ENCODE data around the gene WWOX. TPM values are rescaled to one million over a fixed set of nuclear protein-coding genes. Genes with fewer than 3 reads are reported as not detected.

The WWOX gene
- total and polyA plus RNA-seq, 2 donors (not counting 3 experiments of a cell fraction or from before 2014, with no cell fraction given) = 6.2 to 12.5 TPM

DNA sequence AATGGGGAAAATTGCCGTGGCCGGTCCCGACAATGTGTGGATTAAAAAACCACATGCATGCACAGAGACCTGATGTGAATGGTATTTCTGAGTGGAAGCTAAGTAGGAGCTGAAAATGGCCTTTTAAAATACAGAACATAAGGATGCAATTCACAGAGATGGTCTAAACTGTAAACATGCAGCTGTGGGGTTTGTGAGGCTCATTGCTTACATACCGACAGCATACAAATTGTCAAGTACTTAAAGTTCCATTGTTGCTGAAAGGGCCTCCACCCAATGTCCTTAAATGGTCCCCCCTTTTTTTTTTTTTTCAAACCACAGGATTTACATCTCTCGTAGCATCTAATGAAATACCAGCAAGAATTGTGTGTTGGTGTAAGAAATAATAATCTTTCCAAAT is 977.9 kb downstream of the WWOX start:
- no peaks in the 10 kb centered on the region for H3K27me3 ChIP-seq (ENCODE audit: control insufficient read depth in 2 of 2, insufficient read depth in 2 of 2, low read length in 2 of 2)
- DNase-seq (ENCODE audit: low read depth, low spot score) (no peak), FAIRE-seq (no peak)
- no peak overlapping the region for H3K9ac ChIP-seq (replicated peaks; ENCODE audit: extremely low read depth, insufficient read depth, low read length)
- BruUV-seq (replicated peaks) = no TSS peak
- no peak overlapping the region for H3K4me3 ChIP-seq (replicated peaks in 1 of 3; ENCODE audit: insufficient read depth in 1 of 3, low read depth in 1 of 3, low read length in 3 of 3)
- H3K9me3 ChIP-seq (replicated peaks; ENCODE audit: control insufficient read depth, insufficient read depth, low read length) = peaks cover 2% of the 10 kb centered on the region
- H3K4me2 ChIP-seq (ENCODE audit: insufficient read depth, low read length) = no peak overlapping the region
- no peaks in the 10 kb centered on the region for H3K79me2 ChIP-seq (ENCODE audit: control insufficient read depth, insufficient read depth, low read length)
- dilution Hi-C loops (cut with MboI; ENCODE audit: extremely low pct_ligation_motif_present, low sequenced_read_pairs) = no loop called here
- intact Hi-C loops (cut with micrococcal nuclease) = no loop called here
- H3K27ac ChIP-seq (ENCODE audit: insufficient read depth, low read depth, low read length) = no peak overlapping the region
- POLR2A ChIA-PET = no interaction called here
- H4K20me1 ChIP-seq (replicated peaks; ENCODE audit: control insufficient read depth, extremely low read depth, insufficient read depth, low read length) = no peaks in the 10 kb centered on the region
- TF ChIP-seq POLR2A (IDR thresholded peaks at IDR 0.05; ENCODE audit: low read depth, low read length) (no peak), MYC (IDR thresholded peaks at IDR 0.05; ENCODE audit: low read depth, low read length) (no peak), POLR2AphosphoS5 (IDR thresholded peaks at IDR 0.05; ENCODE audit: insufficient read depth, low read depth, low read length) (no peak), FOS (IDR thresholded peaks at IDR 0.05; ENCODE audit: borderline replicate concordance, insufficient read depth, low read length) (no peak), GATA2 (IDR thresholded peaks at IDR 0.05; ENCODE audit: insufficient read depth, insufficient read length, low read depth, low read length) (no peak), JUN (IDR thresholded peaks at IDR 0.05; ENCODE audit: borderline replicate concordance, insufficient read depth, insufficient read length, low read depth) (no peak)
- TF ChIP-seq, protein P1, sequence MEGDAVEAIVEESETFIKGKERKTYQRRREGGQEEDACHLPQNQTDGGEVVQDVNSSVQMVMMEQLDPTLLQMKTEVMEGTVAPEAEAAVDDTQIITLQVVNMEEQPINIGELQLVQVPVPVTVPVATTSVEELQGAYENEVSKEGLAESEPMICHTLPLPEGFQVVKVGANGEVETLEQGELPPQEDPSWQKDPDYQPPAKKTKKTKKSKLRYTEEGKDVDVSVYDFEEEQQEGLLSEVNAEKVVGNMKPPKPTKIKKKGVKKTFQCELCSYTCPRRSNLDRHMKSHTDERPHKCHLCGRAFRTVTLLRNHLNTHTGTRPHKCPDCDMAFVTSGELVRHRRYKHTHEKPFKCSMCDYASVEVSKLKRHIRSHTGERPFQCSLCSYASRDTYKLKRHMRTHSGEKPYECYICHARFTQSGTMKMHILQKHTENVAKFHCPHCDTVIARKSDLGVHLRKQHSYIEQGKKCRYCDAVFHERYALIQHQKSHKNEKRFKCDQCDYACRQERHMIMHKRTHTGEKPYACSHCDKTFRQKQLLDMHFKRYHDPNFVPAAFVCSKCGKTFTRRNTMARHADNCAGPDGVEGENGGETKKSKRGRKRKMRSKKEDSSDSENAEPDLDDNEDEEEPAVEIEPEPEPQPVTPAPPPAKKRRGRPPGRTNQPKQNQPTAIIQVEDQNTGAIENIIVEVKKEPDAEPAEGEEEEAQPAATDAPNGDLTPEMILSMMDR (IDR thresholded peaks at IDR 0.05; ENCODE audit: extremely low read depth in 1 of 2, insufficient read depth in 1 of 2, low read depth in 1 of 2, low read length in 2 of 2) = no peak
- no peak overlapping the region for H2AFZ ChIP-seq (ENCODE audit: low read depth, low read length)
- H3K4me1 ChIP-seq (ENCODE audit: control insufficient read depth, extremely low read depth, insufficient read depth, low read length) = no peaks in the 10 kb centered on the region
- no peaks in the 10 kb centered on the region for H3K36me3 ChIP-seq (ENCODE audit: control insufficient read depth in 2 of 2, extremely low read depth in 1 of 2, insufficient read depth in 2 of 2, low read length in 2 of 2)
- CTCF ChIA-PET = no interaction called here
- no peaks in the 10 kb centered on the region for H3K9me1 ChIP-seq (replicated peaks; ENCODE audit: control insufficient read depth, extremely low read depth, insufficient read depth, low read length)
